HFF-Myc (cell line): ENCODE measurements around the gene ARL5C.

Source experiments
- DNase-seq: peaks from one replicate; pipeline ENCODE4 v3.0.0-alpha.2; 2011; ENCODE audit warnings: low read depth; ENCODE audit errors: extremely low read depth
- H3K4me3 ChIP-seq: replicated peaks from 2 replicates; pipeline ENCODE4 v1.5.1; 2011; ENCODE audit warnings: low read depth, mild to moderate bottlenecking, control low read depth, low read length
- TF ChIP-seq, protein P1 (sequence below): IDR thresholded peaks from 2 replicates; pipeline ENCODE4 v1.5.1; 2012; ENCODE audit warnings: mild to moderate bottlenecking, low read depth, low read length, control low read depth; ENCODE audit errors: missing control alignments

The ARL5C gene

DNA sequence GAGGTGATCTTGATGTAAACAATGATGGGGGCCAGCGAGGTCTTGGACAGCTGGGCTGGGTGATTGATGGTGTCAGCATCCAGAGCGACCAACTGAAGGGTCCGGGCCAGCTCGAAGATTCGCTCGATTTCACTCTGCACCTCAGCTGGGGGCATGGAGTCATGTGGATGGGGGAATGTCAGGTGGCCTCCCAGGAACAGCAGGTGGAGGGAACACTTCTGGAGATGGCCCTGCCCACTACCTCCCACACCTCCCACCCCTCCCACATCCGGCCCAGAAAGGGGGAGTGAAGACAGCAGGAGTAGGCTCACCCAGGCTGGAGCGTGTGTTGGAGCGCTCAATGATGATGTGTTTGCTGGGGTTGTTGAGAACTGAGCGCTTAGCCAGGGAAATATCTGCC, 17.8 kb upstream of the ARL5C start:
- no peak for DNase-seq
- TF ChIP-seq, protein P1, sequence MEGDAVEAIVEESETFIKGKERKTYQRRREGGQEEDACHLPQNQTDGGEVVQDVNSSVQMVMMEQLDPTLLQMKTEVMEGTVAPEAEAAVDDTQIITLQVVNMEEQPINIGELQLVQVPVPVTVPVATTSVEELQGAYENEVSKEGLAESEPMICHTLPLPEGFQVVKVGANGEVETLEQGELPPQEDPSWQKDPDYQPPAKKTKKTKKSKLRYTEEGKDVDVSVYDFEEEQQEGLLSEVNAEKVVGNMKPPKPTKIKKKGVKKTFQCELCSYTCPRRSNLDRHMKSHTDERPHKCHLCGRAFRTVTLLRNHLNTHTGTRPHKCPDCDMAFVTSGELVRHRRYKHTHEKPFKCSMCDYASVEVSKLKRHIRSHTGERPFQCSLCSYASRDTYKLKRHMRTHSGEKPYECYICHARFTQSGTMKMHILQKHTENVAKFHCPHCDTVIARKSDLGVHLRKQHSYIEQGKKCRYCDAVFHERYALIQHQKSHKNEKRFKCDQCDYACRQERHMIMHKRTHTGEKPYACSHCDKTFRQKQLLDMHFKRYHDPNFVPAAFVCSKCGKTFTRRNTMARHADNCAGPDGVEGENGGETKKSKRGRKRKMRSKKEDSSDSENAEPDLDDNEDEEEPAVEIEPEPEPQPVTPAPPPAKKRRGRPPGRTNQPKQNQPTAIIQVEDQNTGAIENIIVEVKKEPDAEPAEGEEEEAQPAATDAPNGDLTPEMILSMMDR, result no peak

DNA sequence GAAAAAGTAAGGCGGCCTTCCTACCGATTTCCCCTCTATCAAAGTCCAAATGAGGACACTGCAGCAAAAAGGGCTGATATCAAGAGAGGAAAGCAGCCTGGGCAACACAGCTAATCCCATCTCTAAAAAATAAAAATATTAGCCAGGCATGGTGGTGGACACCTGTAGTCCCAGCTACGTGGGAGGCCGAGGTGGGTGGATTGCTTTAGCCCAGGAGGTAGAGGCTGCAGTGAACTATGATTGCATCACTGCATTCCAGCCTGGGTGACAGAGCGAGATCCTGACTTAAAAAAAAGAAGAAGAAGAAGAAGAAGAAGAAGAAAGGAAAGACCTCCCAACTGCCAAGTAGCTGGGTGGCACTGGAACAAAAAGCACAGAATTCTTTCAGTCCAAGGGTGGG, 17.1 kb upstream of the ARL5C start:
- H3K4me3 ChIP-seq, result no peak overlapping the region
- TF ChIP-seq, protein P1, result no peak

More for the DNA sequence above, 17.8 kb upstream of the ARL5C start:
- no peak overlapping the region for H3K4me3 ChIP-seq

DNA sequence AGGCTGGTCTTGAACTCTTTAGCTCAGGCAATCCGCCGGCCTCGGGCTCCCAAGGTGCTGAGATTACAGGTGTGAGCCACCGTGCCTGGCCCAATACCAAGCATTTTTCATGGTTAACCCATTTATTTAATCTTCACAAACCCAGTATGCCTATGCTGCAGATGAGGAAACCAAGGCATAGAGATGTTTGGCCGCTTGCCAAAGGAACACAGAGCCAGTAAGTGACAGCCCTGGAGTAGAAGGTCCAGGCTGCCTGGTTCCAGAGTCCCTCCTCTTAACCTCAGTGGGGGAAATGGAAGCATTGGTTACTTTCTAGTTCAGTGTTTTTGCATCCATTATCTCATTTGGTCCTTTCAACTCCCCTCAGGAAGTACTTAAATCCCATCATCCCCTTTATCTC, 15.3 kb upstream of the ARL5C start:
- TF ChIP-seq, protein P1, result no peak
- no peak overlapping the region for H3K4me3 ChIP-seq
- DNase-seq, result no peak

More for the DNA sequence above, 17.1 kb upstream of the ARL5C start:
- DNase-seq, result no peak

DNA sequence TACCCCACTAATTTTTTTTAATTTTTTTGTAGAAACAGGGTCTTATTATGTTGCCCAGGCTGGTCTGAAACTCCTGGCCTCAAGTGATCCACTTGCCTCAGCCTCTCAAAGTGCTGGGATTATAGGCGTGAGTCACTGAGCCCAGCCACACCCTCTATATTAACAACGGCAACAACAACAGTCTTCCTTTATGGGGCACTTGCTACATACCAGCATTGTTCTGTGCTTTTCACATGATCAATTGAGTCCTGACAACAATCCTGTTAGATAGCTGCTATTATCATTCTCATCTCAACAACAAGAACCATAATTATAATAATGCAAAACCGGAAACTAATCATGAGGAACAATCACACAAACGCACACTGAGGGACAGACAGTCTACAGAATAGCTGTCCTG, 12.6 kb upstream of the ARL5C start:
- no peak for DNase-seq
- TF ChIP-seq, protein P1, result no peak
- H3K4me3 ChIP-seq, result no peak overlapping the region

DNA sequence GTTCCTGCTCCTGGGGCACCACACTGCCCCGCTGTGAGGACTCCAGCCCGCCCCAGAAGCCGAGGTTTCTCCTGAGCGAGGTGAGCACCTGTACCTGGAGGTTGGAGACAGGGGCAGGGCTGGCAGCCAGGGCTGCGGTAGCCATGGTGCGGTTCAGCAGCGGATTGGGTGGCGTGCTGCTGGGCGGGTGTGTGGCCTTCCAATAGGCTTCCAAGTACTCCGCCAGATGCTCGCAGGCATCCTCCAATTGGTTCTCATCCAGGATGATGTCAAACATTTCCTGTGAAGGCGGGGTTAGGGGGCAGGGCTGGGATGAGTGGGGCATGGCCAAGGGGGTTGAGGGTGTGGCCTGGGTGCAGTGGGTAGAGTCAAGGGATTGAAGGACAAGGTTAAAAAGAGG, 11.3 kb upstream of the ARL5C start:
- TF ChIP-seq, protein P1, result no peak
- no peak overlapping the region for H3K4me3 ChIP-seq
- DNase-seq, result no peak

DNA sequence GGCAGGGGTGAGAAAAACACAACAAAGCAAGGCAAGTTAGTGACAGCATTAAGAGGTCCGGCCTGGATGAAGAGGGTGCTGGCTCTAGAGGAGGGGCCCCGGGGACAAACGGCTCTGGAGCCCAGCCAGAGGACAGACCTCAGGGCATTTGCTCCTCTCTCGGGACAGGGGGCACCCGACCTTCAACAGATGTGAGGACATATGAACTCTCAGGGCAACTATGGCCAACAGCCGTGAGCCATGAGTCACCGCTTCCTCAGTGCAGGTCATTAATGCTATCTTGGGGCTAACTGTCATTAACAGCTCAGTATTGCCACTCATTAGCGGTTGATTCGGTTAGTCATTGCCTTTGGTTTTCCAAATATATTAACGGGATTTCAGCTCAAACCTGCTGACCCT, 9.7 kb upstream of the ARL5C start:
- no peak for DNase-seq
- TF ChIP-seq, protein P1, result no peak
- H3K4me3 ChIP-seq, result no peak overlapping the region
